ENCODE measurements around the gene CROCC2. TPM values are rescaled to one million over a fixed set of nuclear protein-coding genes. Genes with fewer than 3 reads are reported as not detected.

Gene CROCC2
- polyA plus RNA-seq, 6 donors from 2014 or later, result not detected

DNA sequence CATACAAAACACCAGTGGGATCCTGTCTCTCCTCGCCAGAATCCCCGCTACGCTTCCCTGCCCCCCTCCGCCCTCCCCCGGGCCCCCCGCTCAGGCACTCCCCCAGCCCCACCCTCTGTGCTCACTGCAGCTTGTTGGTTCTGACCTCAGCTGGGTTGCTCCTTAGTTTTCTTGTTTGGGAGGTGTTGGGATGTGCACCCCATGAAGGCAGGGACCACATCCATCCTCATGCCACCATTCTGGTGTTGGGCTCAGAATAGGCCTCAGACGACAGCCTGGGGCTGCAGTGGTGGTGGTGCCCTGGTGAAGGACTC is 96.9 kb downstream of the CROCC2 start:
- no peak overlapping the region for H3K27ac Mint-ChIP-seq
- H3K36me3 Mint-ChIP-seq, result peaks cover 10 to 29% of the 10 kb centered on the region in 2 donors
- ATAC-seq (ENCODE audit: low read depth in 2 of 2) (no peak), DNase-seq (no peak)
- H3K9me3 Mint-ChIP-seq, result peaks cover 15 to 38% (median 32%) of the 10 kb centered on the region in 7 donors
- H3K4me3 Mint-ChIP-seq, result peak overlapping the region in 1 of 8 donors; percentile 62
- H3K27me3 Mint-ChIP-seq, result peaks cover 19 to 51% (median 25%) of the 10 kb centered on the region in 3 donors
- peaks cover 6 to 7% (median 7%) of the 10 kb centered on the region in 3 donors for H3K4me1 Mint-ChIP-seq

- no peak overlapping the region for H3K27ac Mint-ChIP-seq
- ATAC-seq (ENCODE audit: low read depth in 2 of 2) (no peak), DNase-seq (no peak)
- peak overlapping the region in 1 of 8 donors; percentile 62 for H3K4me3 Mint-ChIP-seq
- peaks cover 15 to 38% (median 32%) of the 10 kb centered on the region in 7 donors for H3K9me3 Mint-ChIP-seq
- peaks cover 19 to 53% (median 28%) of the 10 kb centered on the region in 3 donors for H3K27me3 Mint-ChIP-seq
- peaks cover 10 to 29% of the 10 kb centered on the region in 2 donors for H3K36me3 Mint-ChIP-seq
- H3K4me1 Mint-ChIP-seq, result peaks cover 6 to 7% (median 7%) of the 10 kb centered on the region in 3 donors
Observed at GRCh38 chr2:241003369-241003768, 97.2 kb downstream of the CROCC2 start.

GRCh38 chr2:241003830-241004564 is 97.9 kb downstream of the CROCC2 start:
- peaks cover 10 to 29% of the 10 kb centered on the region in 2 donors for H3K36me3 Mint-ChIP-seq
- peaks cover 15 to 38% (median 33%) of the 10 kb centered on the region in 7 donors for H3K9me3 Mint-ChIP-seq
- no peak overlapping the region for H3K27ac Mint-ChIP-seq
- no peak for ATAC-seq (ENCODE audit: low read depth in 2 of 2)
- no peak for DNase-seq
- H3K4me1 Mint-ChIP-seq, result peaks cover 9 to 10% (median 9%) of the 10 kb centered on the region in 3 donors
- peaks cover 21 to 59% (median 35%) of the 10 kb centered on the region in 3 donors for H3K27me3 Mint-ChIP-seq
- H3K4me3 Mint-ChIP-seq, result no peak overlapping the region

- no peak overlapping the region for H3K27ac Mint-ChIP-seq
Observed at GRCh38 chr2:241005569-241005968, 99.4 kb downstream of the CROCC2 start.

GRCh38 chr2:241006412-241006811 is 100.3 kb downstream of the CROCC2 start:
- Mint-ChIP-seq H3K4me3 (no peak overlapping the region), H3K27ac (no peak overlapping the region), H3K4me1 (peaks cover 7 to 16% (median 9%) of the 10 kb centered on the region in 3 donors), H3K36me3 (peaks cover 10 to 29% of the 10 kb centered on the region in 2 donors), H3K27me3 (peaks cover 6 to 54% (median 22%) of the 10 kb centered on the region in 3 donors), H3K9me3 (peaks cover 15 to 38% (median 32%) of the 10 kb centered on the region in 7 donors)
- ATAC-seq (ENCODE audit: low read depth in 2 of 2), result no peak
- no peak for DNase-seq

More at GRCh38 chr2:241005569-241005968, 99.4 kb downstream of the CROCC2 start:
- no peak for DNase-seq
- Mint-ChIP-seq H3K9me3 (peaks cover 15 to 38% (median 32%) of the 10 kb centered on the region in 7 donors), H3K4me1 (peaks cover 7 to 16% (median 9%) of the 10 kb centered on the region in 3 donors), H3K4me3 (no peak overlapping the region), H3K36me3 (peaks cover 10 to 29% of the 10 kb centered on the region in 2 donors), H3K27me3 (peaks cover 15 to 62% (median 30%) of the 10 kb centered on the region in 3 donors)
- no peak for ATAC-seq (ENCODE audit: low read depth in 2 of 2)

DNA sequence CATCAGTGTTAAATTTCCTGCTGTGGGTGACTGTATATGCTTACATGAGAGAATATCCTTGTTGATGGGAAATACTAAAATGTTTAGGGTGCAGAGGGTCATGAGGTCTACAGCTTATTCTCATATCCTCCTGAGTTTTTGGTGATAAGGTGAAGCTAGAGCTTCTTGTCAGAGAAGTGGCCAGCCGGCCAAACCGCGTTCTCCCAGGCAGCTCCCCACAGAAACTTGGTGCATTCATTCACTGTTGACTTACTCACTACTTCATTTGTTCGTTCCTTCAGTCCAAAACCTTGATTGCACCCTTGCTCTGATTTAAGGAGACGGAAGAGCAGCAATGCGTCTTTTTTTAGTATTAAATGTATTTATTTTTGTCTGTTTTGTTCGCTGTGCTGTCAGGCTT is 101.0 kb downstream of the CROCC2 start:
- Mint-ChIP-seq H3K4me3 (no peak overlapping the region), H3K27ac (no peak overlapping the region), H3K4me1 (peaks cover 7 to 16% (median 9%) of the 10 kb centered on the region in 3 donors), H3K27me3 (peaks cover 5 to 47% (median 17%) of the 10 kb centered on the region in 3 donors), H3K36me3 (peaks cover 10 to 29% of the 10 kb centered on the region in 2 donors), H3K9me3 (peaks cover 15 to 38% (median 32%) of the 10 kb centered on the region in 7 donors)
- DNase-seq (no peak), ATAC-seq (ENCODE audit: low read depth in 2 of 2) (no peak)

- no peak overlapping the region for H3K4me3 Mint-ChIP-seq
- ATAC-seq (ENCODE audit: low read depth in 2 of 2) (no peak), DNase-seq (no peak)
- no peak overlapping the region for H3K27ac Mint-ChIP-seq
- peaks cover 14 to 37% (median 28%) of the 10 kb centered on the region in 7 donors for H3K9me3 Mint-ChIP-seq
- H3K36me3 Mint-ChIP-seq, result peaks cover 10 to 19% of the 10 kb centered on the region in 2 donors
- peaks cover 8 to 42% (median 17%) of the 10 kb centered on the region in 3 donors for H3K27me3 Mint-ChIP-seq
- H3K4me1 Mint-ChIP-seq, result peaks cover 7 to 16% (median 9%) of the 10 kb centered on the region in 3 donors
Observed at GRCh38 chr2:241007880-241008710, 102.0 kb downstream of the CROCC2 start.

DNA sequence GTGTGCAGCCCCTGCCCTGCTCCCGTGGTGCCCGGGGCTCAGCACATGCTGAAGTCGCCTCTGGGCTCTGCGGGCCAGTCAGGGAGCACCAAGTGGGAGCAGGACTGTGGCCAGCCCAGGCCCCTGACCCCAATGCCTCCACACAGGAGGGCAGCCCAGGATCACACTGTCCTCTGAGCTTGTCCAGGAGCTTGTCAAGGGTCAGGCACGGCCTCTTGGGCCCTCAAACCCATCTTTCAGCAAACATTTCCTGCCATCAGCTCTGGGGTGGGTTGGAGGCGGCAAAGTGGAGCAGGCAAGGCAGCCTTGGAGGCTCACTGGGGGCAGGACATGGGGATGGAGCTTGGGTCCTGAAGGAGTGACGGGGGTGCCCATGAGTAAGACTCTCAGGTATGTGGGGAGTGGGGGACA is 102.6 kb downstream of the CROCC2 start:
- DNase-seq (no peak), ATAC-seq (ENCODE audit: low read depth in 2 of 2) (no peak)
- Mint-ChIP-seq H3K4me1 (peaks cover 7 to 16% (median 9%) of the 10 kb centered on the region in 3 donors), H3K27me3 (peaks cover 8 to 42% (median 17%) of the 10 kb centered on the region in 3 donors), H3K36me3 (peaks cover 10 to 13% of the 10 kb centered on the region in 2 donors), H3K9me3 (peaks cover 10 to 31% (median 22%) of the 10 kb centered on the region in 7 donors), H3K4me3 (peak overlapping the region in 4 of 8 donors; percentile 16 to 63 (median 41)), H3K27ac (no peak overlapping the region)

- peaks cover 9 to 10% of the 10 kb centered on the region in 2 donors for H3K36me3 Mint-ChIP-seq
- ATAC-seq (ENCODE audit: low read depth in 2 of 2) (no peak), DNase-seq (no peak)
- no peak overlapping the region for H3K27ac Mint-ChIP-seq
- H3K27me3 Mint-ChIP-seq, result peaks cover 8 to 42% (median 17%) of the 10 kb centered on the region in 3 donors
- H3K4me1 Mint-ChIP-seq, result peaks cover 7 to 16% (median 9%) of the 10 kb centered on the region in 3 donors
- peaks cover 8 to 26% (median 18%) of the 10 kb centered on the region in 7 donors for H3K9me3 Mint-ChIP-seq
- peak overlapping the region in 4 of 8 donors; percentile 16 to 47 (median 28) for H3K4me3 Mint-ChIP-seq
Observed at GRCh38 chr2:241009191-241009590, 103.1 kb downstream of the CROCC2 start.

GRCh38 chr2:241009601-241010530 is 103.7 kb downstream of the CROCC2 start:
- Mint-ChIP-seq H3K4me1 (peaks cover 7 to 16% (median 9%) of the 10 kb centered on the region in 3 donors), H3K9me3 (peaks cover 8 to 20% (median 13%) of the 10 kb centered on the region in 7 donors), H3K27ac (peak overlapping the region in 1 of 6 donors; percentile 34), H3K36me3 (peaks cover 9 to 10% of the 10 kb centered on the region in 2 donors), H3K27me3 (peaks cover 8 to 42% (median 17%) of the 10 kb centered on the region in 3 donors), H3K4me3 (peak overlapping the region in 5 of 8 donors; percentile 28 to 61 (median 43))
- ATAC-seq (ENCODE audit: low read depth in 2 of 2), result peak; percentile 54 to 58
- no peak for DNase-seq

DNA sequence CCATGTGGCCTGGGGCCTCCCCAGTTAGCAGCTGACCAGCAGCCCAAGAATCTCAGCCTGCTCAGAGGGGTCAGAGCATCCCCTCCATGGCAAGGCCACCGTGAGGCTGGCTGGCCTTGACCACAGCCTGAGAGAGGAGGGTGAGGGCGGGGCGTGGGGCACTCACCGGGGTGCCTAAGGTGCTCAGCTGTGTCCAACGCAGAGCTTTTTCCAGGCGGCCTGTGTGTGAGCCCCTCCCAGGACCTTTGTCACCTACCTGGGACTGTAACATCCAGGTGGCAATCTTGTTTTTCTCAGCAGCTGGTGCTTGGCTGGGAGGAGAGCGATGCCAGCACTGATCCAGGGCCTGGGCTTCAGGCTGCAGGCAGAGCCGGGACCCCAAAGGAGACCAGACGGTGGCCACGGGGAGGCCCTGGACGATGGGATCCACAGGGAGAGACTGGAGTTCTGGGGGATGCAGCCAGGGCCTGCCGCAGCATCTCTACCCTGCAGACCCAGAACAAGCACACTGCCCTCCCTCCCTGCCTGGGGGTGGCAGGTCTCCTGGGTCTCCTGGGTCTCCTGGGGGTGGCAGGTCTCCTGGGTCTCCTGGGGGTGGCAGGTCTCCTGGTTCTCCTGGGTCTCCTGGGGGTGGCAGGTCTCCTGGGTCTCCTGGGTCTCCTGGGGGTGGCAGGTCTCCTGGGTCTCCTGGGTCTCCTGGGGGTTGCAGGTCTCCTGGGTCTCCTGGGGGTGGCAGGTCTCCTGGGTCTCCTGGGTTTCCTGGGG is 104.6 kb downstream of the CROCC2 start:
- DNase-seq, result no peak
- H3K27ac Mint-ChIP-seq, result peak overlapping the region in 1 of 6 donors; percentile 34

DNA sequence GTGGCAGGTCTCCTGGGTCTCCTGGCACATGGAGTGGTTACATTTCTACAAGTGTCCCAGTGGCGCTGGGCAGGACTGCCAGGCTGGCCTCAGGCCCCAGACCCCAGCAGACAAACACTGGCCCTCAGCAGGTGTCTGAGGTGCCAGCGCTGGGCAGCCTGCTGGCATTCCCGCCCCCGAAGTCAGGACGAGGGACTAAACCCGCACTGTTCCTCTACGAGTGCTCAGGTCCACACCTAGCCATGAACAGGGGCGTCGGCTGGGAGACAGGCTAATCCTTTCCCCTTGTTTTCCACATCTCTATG is 105.1 kb downstream of the CROCC2 start:
- H3K9me3 Mint-ChIP-seq, result peaks cover 0 to 6% (median 1%) of the 10 kb centered on the region in 7 donors
- H3K27me3 Mint-ChIP-seq, result peaks cover 8 to 36% (median 17%) of the 10 kb centered on the region in 3 donors
- H3K36me3 Mint-ChIP-seq, result peaks cover 0 to under 1% of the 10 kb centered on the region in 2 donors
- ATAC-seq (ENCODE audit: low read depth in 2 of 2), result no peak
- H3K27ac Mint-ChIP-seq, result no peak overlapping the region
- peaks cover 7 to 16% (median 9%) of the 10 kb centered on the region in 3 donors for H3K4me1 Mint-ChIP-seq
- DNase-seq, result no peak
- H3K4me3 Mint-ChIP-seq, result no peak overlapping the region

More for the DNA sequence above, 104.6 kb downstream of the CROCC2 start:
- Mint-ChIP-seq H3K4me1 (peaks cover 7 to 16% (median 9%) of the 10 kb centered on the region in 3 donors), H3K36me3 (peaks cover 4 to 6% of the 10 kb centered on the region in 2 donors), H3K27me3 (peaks cover 8 to 42% (median 17%) of the 10 kb centered on the region in 3 donors), H3K9me3 (peaks cover 4 to 11% (median 6%) of the 10 kb centered on the region in 7 donors), H3K4me3 (no peak overlapping the region)
- no peak for ATAC-seq (ENCODE audit: low read depth in 2 of 2)

Measured in naive B cell (primary cell).